Measurements from ENCODE around the gene TGIF1.
A peak's percentile ranks its signal among the peaks of the same experiment; 100 is the strongest.

Gene TGIF1

DNA sequence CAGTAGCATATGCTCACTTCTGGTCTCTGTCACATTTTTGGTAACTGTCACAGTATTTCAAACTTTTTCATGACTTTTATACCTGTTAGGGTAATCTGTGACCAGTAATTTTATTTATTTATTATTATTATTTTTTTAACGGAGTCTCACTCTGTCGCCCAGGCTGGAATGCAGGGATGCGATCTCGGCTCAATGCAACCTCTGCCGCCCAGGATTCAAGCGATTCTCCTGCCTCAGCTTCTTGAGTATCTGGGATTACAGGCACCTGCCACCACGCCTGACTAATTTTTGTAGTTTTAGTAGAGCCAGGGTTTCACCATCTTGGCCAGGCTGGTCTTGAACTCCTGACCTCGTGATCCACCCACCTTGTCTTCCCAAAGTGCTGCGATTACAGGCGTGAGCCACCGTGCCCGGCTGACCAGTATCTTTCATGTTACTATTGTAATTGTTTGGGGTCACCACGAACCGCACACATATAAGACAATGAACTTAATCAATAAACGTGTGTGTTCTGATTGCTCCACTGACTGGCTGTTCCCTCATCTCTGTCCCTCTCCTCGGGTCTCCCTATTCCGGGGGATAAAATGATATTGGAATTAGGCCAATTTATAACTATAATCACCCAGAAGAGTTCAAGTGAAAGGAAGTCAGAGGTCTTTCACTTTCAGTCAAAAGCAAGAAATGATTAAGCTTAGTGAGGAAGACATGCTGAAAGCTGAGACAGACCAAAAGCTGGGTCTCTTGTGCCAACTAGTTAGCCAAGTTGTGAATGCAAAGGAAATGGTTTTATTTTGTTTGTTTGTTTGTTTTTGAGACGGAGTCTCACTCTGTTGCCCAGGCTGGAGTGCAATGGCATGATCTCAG lies 22.9 kb downstream of the TGIF1 start:
- TF ChIP-seq, protein P1, sequence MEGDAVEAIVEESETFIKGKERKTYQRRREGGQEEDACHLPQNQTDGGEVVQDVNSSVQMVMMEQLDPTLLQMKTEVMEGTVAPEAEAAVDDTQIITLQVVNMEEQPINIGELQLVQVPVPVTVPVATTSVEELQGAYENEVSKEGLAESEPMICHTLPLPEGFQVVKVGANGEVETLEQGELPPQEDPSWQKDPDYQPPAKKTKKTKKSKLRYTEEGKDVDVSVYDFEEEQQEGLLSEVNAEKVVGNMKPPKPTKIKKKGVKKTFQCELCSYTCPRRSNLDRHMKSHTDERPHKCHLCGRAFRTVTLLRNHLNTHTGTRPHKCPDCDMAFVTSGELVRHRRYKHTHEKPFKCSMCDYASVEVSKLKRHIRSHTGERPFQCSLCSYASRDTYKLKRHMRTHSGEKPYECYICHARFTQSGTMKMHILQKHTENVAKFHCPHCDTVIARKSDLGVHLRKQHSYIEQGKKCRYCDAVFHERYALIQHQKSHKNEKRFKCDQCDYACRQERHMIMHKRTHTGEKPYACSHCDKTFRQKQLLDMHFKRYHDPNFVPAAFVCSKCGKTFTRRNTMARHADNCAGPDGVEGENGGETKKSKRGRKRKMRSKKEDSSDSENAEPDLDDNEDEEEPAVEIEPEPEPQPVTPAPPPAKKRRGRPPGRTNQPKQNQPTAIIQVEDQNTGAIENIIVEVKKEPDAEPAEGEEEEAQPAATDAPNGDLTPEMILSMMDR (conservative IDR thresholded peaks at IDR 0.05; ENCODE audit: low read depth, low read length): no peak
- H3K4me3 ChIP-seq (ENCODE audit: low read length): no peak overlapping the region
- no peak for DNase-seq (ENCODE audit: low read depth)

DNA sequence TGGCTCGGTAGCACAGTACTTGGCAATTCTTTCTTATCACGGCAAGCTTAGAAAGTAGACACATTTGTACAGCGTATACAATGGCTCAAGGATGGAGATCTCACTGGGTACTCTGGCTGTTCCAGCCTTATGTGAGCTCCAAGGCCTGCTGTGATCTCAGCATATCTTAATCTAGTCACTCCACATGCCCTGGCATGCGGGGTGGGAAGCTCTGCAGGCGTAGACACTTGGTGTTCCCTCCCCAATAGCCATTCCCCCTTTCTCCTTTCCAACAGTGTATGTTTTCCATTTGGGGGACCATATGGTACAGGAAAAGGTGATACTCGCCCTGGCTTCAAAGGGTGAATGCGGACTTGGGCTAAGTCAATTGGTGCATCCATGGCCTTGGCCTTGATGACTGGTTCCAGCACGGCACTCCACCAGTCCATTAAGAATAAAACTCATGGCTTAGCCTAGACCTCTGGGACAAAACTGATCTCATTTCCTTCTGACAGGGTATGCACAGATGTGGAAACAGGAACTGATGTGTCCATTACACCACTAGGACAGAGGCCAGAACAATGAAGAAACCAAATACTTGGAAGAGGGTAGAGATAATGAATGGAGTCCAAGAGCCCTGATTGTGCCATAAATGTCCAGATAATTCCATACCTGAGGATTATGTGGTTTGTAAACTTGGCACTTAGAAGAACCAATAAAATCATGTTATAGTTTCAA lies 28.4 kb downstream of the TGIF1 start:
- TF ChIP-seq, protein P1 (conservative IDR thresholded peaks at IDR 0.05; ENCODE audit: low read depth, low read length): no peak
- DNase-seq (ENCODE audit: low read depth): no peak
- H3K4me3 ChIP-seq (ENCODE audit: low read length): no peak overlapping the region

DNA sequence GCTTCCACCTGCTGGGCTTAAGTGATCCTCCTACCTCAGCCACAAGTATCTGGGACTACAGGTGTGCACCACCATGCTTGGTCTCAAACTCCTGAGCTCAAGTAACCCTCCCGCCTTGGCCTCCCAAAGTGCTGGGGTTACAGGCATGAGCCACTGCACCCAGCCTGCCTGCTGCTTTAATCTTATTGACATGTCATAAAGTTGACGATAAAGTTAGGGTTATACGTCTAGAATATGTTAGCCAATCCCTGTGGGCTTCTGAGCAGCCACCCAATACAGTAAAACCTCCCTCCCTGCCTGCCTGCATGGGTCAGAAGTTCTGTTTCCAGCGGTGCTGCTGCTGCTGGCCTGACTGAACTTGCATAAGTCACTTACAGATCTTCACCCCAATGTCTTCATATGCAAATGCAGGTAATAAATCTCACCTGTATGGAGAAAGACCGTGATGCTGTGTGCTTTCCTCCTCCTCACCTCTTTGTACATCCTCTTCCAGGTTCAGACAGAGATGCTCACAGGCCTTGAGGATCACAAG lies 30.1 kb downstream of the TGIF1 start:
- TF ChIP-seq, protein P1 (conservative IDR thresholded peaks at IDR 0.05; ENCODE audit: low read depth, low read length): no peak
- DNase-seq (ENCODE audit: low read depth): no peak
- no peak overlapping the region for H3K4me3 ChIP-seq (ENCODE audit: low read length)

DNA sequence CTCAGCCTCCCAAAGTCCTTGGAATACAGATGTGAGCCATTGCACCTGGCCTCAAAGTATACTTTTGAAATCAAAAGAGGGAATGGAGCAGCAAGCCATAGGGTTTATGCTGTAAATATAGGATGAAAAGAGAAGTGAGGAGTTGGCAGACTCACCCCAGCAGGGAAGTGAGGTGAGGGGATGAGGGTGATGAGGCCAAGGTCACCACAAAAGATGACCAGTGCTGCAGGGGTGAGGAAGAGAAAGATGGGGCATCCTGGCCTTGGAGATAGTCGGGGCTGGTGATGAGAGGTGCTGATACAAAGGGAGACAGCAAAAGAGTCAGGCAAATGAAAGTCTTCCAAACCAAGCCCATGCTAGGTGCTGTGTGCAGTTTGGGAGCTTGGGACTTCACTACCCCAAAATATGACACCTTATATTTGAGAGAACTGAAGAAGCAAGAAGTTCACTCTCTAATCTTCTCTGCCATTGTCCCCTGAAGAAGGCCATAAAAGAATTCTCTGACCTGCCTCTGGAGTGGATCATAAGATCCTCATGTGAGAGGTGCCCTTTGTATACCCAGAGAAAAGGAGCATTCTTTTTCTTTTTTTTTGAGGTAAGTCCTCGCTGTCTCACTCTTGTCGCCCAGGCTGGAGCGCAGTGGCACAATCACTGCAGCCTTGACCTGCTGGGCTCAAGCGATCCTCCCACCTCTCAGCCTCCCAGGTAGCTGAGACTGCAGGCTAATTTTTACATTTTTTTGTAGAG lies 31.0 kb downstream of the TGIF1 start:
- TF ChIP-seq, protein P1 (conservative IDR thresholded peaks at IDR 0.05; ENCODE audit: low read depth, low read length): no peak
- DNase-seq (ENCODE audit: low read depth): no peak
- no peak overlapping the region for H3K4me3 ChIP-seq (ENCODE audit: low read length)

DNA sequence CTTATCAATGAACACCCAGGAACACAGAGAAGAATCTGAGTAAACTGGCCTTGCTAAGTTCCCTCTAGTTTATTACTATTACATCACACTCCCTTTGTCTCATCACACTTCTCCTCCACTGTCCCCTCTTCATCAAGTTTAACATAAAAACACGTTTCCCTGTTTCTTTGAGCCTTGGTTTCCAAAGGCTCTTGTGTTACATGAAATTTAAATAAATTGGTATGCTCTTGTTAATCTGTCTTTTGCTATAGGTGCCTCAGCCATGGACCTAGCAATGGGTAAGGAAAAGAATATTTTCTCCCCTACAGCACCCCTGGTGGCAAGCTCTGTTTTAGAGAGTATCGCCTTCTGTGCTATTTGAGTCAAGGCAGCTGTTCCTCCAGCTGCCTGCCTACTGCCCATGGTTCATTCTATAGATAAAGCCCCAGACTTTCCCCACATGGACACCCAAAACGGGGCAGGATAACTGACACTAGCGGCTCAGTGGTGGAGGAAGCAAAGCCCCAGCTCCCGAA lies 31.8 kb downstream of the TGIF1 start:
- TF ChIP-seq, protein P1 (conservative IDR thresholded peaks at IDR 0.05; ENCODE audit: low read depth, low read length): peak; percentile 62
- DNase-seq (ENCODE audit: low read depth): no peak
- no peak overlapping the region for H3K4me3 ChIP-seq (ENCODE audit: low read length)

DNA sequence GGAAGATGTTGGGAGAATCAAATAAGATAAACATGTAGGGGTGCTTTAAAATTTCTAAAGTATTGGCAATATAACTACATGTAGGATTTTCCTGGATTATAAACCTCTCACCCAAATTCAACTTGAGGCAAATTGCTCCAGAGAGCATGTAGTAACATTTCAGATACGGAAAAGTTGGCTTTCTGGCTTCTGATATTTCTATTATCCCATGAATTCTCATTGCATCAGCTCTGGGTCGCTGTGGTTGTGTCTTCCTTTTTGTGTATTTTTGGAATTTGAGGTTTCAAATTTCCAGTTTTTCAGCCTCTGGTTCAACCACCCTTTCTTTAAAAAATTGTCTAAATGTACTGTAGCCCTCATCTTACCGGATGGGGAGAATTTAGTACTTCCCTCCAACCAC lies 32.3 kb downstream of the TGIF1 start:
- H3K4me3 ChIP-seq (ENCODE audit: low read length): no peak overlapping the region
- TF ChIP-seq, protein P1 (conservative IDR thresholded peaks at IDR 0.05; ENCODE audit: low read depth, low read length): no peak
- DNase-seq (ENCODE audit: low read depth): no peak

All from retinal pigment epithelial cell (primary cell).